Astrocyte (in vitro differentiated cells and primary cell): ENCODE measurements around the gene NHLRC3. TPM values are rescaled to one million over a fixed set of nuclear protein-coding genes. Genes with fewer than 3 reads are reported as not detected.
"Not testable (repeated sequence)": the region's sequence is repeated elsewhere in the genome, so short reads cannot be mapped to it uniquely, and the experiment has no call there.

Source experiments
- DNase-seq: peaks from one replicate; pipeline ENCODE4 v3.0.0-alpha.2; 2010; ENCODE audit warnings: low read depth
- FAIRE-seq: peaks from 2 replicates; lab custom pipeline; 2011; peaks lifted over from hg19 to GRCh38; lab: Jason Lieb, UNC
- H2AFZ ChIP-seq: 2 replicates; pipeline ENCODE4 v1.6.0; 2012; ENCODE audit warnings: low read depth, low read length, inconsistent platforms
- H3K27ac ChIP-seq: 2 replicates; pipeline ENCODE4 v1.5.1; 2011; ENCODE audit warnings: low read depth, low read length, inconsistent platforms
- H3K27me3 ChIP-seq: 2 replicates; pipeline ENCODE4 v1.6.0; 2011; ENCODE audit warnings: low read length, inconsistent platforms; ENCODE audit not compliant: insufficient read depth
- H3K36me3 ChIP-seq: 2 replicates; pipeline ENCODE4 v1.5.1; 2011; ENCODE audit warnings: low read length, inconsistent platforms; ENCODE audit not compliant: insufficient read depth
- H3K4me1 ChIP-seq: 2 replicates; pipeline ENCODE4 v1.5.1; 2011; ENCODE audit warnings: low read length, inconsistent platforms; ENCODE audit not compliant: insufficient read depth
- H3K4me2 ChIP-seq: 2 replicates; pipeline ENCODE4 v1.6.0; 2012; ENCODE audit warnings: low read length, inconsistent platforms
- H3K4me3 ChIP-seq: 2 replicates; pipeline ENCODE4 v1.5.1; 2011; ENCODE audit warnings: low read depth, mild to moderate bottlenecking, low read length, inconsistent platforms; ENCODE audit not compliant: insufficient read depth
- H3K79me2 ChIP-seq: 2 replicates; pipeline ENCODE4 v1.6.0; 2012; ENCODE audit warnings: mild to moderate bottlenecking, low read length, inconsistent platforms; ENCODE audit not compliant: insufficient read depth
- H3K9ac ChIP-seq: 2 replicates; pipeline ENCODE4 v1.6.0; 2012; ENCODE audit warnings: mild to moderate bottlenecking, low read length, inconsistent platforms
- H3K9me3 ChIP-seq: 2 replicates; pipeline ENCODE4 v1.5.1; 2012; ENCODE audit warnings: low read depth, mild to moderate bottlenecking, low read length, inconsistent platforms; ENCODE audit not compliant: insufficient read depth
- H4K20me1 ChIP-seq: 2 replicates; pipeline ENCODE4 v1.6.0; 2012; ENCODE audit warnings: low read length, inconsistent platforms; ENCODE audit not compliant: insufficient read depth
- H3K27ac Mint-ChIP-seq: one replicate; pipeline ENCODE4 v1.8.0; 2021; ENCODE audit warnings: mild to moderate bottlenecking, mixed read lengths; ENCODE audit not compliant: unreplicated experiment
- H3K27me3 Mint-ChIP-seq: one replicate; pipeline ENCODE4 v1.8.0; 2021; ENCODE audit warnings: low read depth, mixed read lengths; ENCODE audit not compliant: unreplicated experiment
- H3K36me3 Mint-ChIP-seq: one replicate; pipeline ENCODE4 v1.8.0; 2021; ENCODE audit warnings: low read depth, mixed read lengths; ENCODE audit not compliant: unreplicated experiment
- H3K4me1 Mint-ChIP-seq: one replicate; pipeline ENCODE4 v1.8.0; 2021; ENCODE audit warnings: low read depth, mixed read lengths; ENCODE audit not compliant: unreplicated experiment
- H3K4me3 Mint-ChIP-seq: one replicate; pipeline ENCODE4 v1.8.0; 2021; ENCODE audit warnings: mild to moderate bottlenecking, moderate library complexity, mixed read lengths; ENCODE audit not compliant: unreplicated experiment
- H3K9me3 Mint-ChIP-seq: one replicate; pipeline ENCODE4 v1.8.0; 2021; ENCODE audit warnings: mild to moderate bottlenecking, mixed read lengths; ENCODE audit not compliant: unreplicated experiment
- CTCF ChIP-seq: IDR thresholded peaks from 2 replicates; pipeline ENCODE4 v1.5.1; 2011; ENCODE audit warnings: low read depth, mild to moderate bottlenecking, inconsistent platforms, low read length, moderate library complexity; ENCODE audit not compliant: insufficient read depth
- EZH2 ChIP-seq: IDR thresholded peaks from 2 replicates; pipeline ENCODE4 v1.6.1; 2012; ENCODE audit warnings: mild to moderate bottlenecking, low read length, inconsistent platforms; ENCODE audit not compliant: insufficient read depth
- total RNA-seq: library from RNA; stranded (reverse); gene quantifications from 2 replicates; pipeline ENCODE4 v1.2.1, GENCODE V29; 2021

The NHLRC3 gene
- total RNA-seq, 1 donor from 2014 or later, result 8.2 TPM

- Mint-ChIP-seq H3K27me3 (no peaks in the 10 kb centered on the region), H3K27ac (no peak overlapping the region), H3K36me3 (no peaks in the 10 kb centered on the region), H3K4me3 (no peak overlapping the region), H3K9me3 (peaks cover 3% of the 10 kb centered on the region), H3K4me1 (no peaks in the 10 kb centered on the region)
- no peaks in the 10 kb centered on the region for H4K20me1 ChIP-seq
- H3K4me3 ChIP-seq, result no peak overlapping the region
- no peak overlapping the region for H3K4me2 ChIP-seq
- H3K79me2 ChIP-seq, result no peaks in the 10 kb centered on the region
- no peak overlapping the region for H3K9ac ChIP-seq
- no peaks in the 10 kb centered on the region for H3K9me3 ChIP-seq
- TF ChIP-seq CTCF, result no peak
- TF ChIP-seq EZH2, result no peak
- H3K4me1 ChIP-seq, result no peaks in the 10 kb centered on the region
- no peaks in the 10 kb centered on the region for H3K27me3 ChIP-seq
- H2AFZ ChIP-seq, result no peak overlapping the region
- no peak for DNase-seq
- H3K27ac ChIP-seq, result no peak overlapping the region
- no peak for FAIRE-seq
- H3K36me3 ChIP-seq, result no peaks in the 10 kb centered on the region
These were observed 35.7 kb downstream of the NHLRC3 start for GRCh38 chr13:39073983-39074382.

GRCh38 chr13:39086251-39086945, 48.1 kb downstream of the NHLRC3 start:
- not testable (repeated sequence) for H3K4me1 Mint-ChIP-seq, H3K4me1 ChIP-seq, H3K4me3 Mint-ChIP-seq, H3K36me3 ChIP-seq, H3K27me3 Mint-ChIP-seq, H2AFZ ChIP-seq, H3K27ac Mint-ChIP-seq, H3K79me2 ChIP-seq, H3K27ac ChIP-seq, FAIRE-seq, H3K9me3 ChIP-seq, H3K36me3 Mint-ChIP-seq, H4K20me1 ChIP-seq, H3K4me2 ChIP-seq, H3K27me3 ChIP-seq, H3K9me3 Mint-ChIP-seq, H3K4me3 ChIP-seq, DNase-seq, H3K9ac ChIP-seq

- Mint-ChIP-seq H3K9me3 (no peaks in the 10 kb centered on the region), H3K36me3 (no peaks in the 10 kb centered on the region), H3K4me1 (no peaks in the 10 kb centered on the region), H3K27me3 (no peaks in the 10 kb centered on the region), H3K27ac (no peak overlapping the region), H3K4me3 (no peak overlapping the region)
- Histone ChIP-seq H2AFZ (no peak overlapping the region), H3K79me2 (no peaks in the 10 kb centered on the region), H3K9ac (no peak overlapping the region), H3K9me3 (no peaks in the 10 kb centered on the region), H3K36me3 (no peaks in the 10 kb centered on the region), H3K4me3 (no peak overlapping the region), H3K27ac (no peak overlapping the region), H4K20me1 (no peaks in the 10 kb centered on the region), H3K4me1 (no peaks in the 10 kb centered on the region), H3K27me3 (peaks cover 2% of the 10 kb centered on the region), H3K4me2 (no peak overlapping the region)
- no peak for TF ChIP-seq CTCF
- no peak for DNase-seq
- FAIRE-seq, result no peak
These were observed 53.3 kb downstream of the NHLRC3 start for GRCh38 chr13:39091586-39091985.
